Body of pancreas (tissue), 2 donors: Measurements from ENCODE around the gene N4BP2L1. TPM values are rescaled to one million over a fixed set of nuclear protein-coding genes. Genes with fewer than 3 reads are reported as not detected.

ENCODE experiments used
- small RNA-seq: library from RNA; depleted of rRNA; stranded (forward); fragments of <200 nt; gene quantifications from one replicate; pipeline ENCODE3, GENCODE V24; 2016
- total RNA-seq, 2 donors: library from RNA; depleted of rRNA; stranded (reverse); fragments of >200 nt; gene quantifications; one replicate each; pipeline ENCODE4 v1.1.0, GENCODE V29; 2016

The N4BP2L1 gene
- total RNA-seq, 2 donors from 2014 or later: 18.5 to 20.5 TPM

Small RNA genes lying within 50 kb of the gene (small RNA-seq; reads per million reads assigned to genes)
- gene RF00190: not detected

Other genes with a start within 250 kb of the N4BP2L1 start
- not detected for gene ZAR1L, start 112.8 kb downstream of the N4BP2L1 start, total RNA-seq
- gene BRCA2, start 112.6 kb downstream of the N4BP2L1 start, total RNA-seq: 1 to 10 TPM in 1 of 2 donors, under 1 TPM in 1; 0.66 to 1.0 TPM
- gene N4BP2L2, start 110.7 kb upstream of the N4BP2L1 start, total RNA-seq: 100 to 1,000 TPM; 120 to 191 TPM
- 10 to 100 TPM; 19.2 to 20.8 TPM for gene PDS5B, start 158.3 kb upstream of the N4BP2L1 start, total RNA-seq